Neural crest cell (in vitro differentiated cells): Measurements from ENCODE around the gene SYNPO2L. TPM values are rescaled to one million over a fixed set of nuclear protein-coding genes. Genes with fewer than 3 reads are reported as not detected.

ENCODE experiments used
- DNase-seq: peaks from one replicate; pipeline ENCODE4 v3.0.0; 2021; ENCODE audit warnings: low read depth, mixed read lengths, low spot score
- H3K27ac Mint-ChIP-seq: one replicate; pipeline ENCODE4 v1.8.0; 2021; ENCODE audit warnings: mild to moderate bottlenecking, mixed read lengths; ENCODE audit not compliant: unreplicated experiment
- H3K27me3 Mint-ChIP-seq: 2 replicates; pipeline ENCODE4 v1.8.0; 2021; ENCODE audit warnings: low read depth, mild to moderate bottlenecking, mixed read lengths
- H3K36me3 Mint-ChIP-seq: 2 replicates; pipeline ENCODE4 v1.8.0; 2021; ENCODE audit warnings: low read depth, mild to moderate bottlenecking, mixed read lengths
- H3K4me1 Mint-ChIP-seq: 2 replicates; pipeline ENCODE4 v1.8.0; 2021; ENCODE audit warnings: mixed read lengths
- H3K4me3 Mint-ChIP-seq: one replicate; pipeline ENCODE4 v1.8.0; 2021; ENCODE audit warnings: mild to moderate bottlenecking, mixed read lengths
- H3K9me3 Mint-ChIP-seq: 2 replicates; pipeline ENCODE4 v1.8.0; 2021; ENCODE audit warnings: mixed read lengths
- total RNA-seq: library from RNA; stranded (reverse); gene quantifications from 2 replicates; pipeline ENCODE4 v1.2.1, GENCODE V29; 2021
- TF ChIP-seq, protein P1 (sequence below): fragments of 200-600 bp; sonication (generic); conservative IDR thresholded peaks from 2 replicates; pipeline ENCODE4 v1.5.0; 2021; ENCODE audit warnings: antibody characterized with exemption, mild to moderate bottlenecking

SYNPO2L gene
- total RNA-seq, 1 donor from 2014 or later: 0.12 TPM

GRCh38 chr10:73647211-73647874, 8.5 kb downstream of the SYNPO2L start:
- Mint-ChIP-seq H3K27me3 (no peaks in the 10 kb centered on the region), H3K27ac (no peak overlapping the region), H3K9me3 (no peaks in the 10 kb centered on the region), H3K4me3 (peak overlapping the region; percentile 84), H3K4me1 (peaks cover 29% of the 10 kb centered on the region), H3K36me3 (no peaks in the 10 kb centered on the region)
- TF ChIP-seq, protein P1, sequence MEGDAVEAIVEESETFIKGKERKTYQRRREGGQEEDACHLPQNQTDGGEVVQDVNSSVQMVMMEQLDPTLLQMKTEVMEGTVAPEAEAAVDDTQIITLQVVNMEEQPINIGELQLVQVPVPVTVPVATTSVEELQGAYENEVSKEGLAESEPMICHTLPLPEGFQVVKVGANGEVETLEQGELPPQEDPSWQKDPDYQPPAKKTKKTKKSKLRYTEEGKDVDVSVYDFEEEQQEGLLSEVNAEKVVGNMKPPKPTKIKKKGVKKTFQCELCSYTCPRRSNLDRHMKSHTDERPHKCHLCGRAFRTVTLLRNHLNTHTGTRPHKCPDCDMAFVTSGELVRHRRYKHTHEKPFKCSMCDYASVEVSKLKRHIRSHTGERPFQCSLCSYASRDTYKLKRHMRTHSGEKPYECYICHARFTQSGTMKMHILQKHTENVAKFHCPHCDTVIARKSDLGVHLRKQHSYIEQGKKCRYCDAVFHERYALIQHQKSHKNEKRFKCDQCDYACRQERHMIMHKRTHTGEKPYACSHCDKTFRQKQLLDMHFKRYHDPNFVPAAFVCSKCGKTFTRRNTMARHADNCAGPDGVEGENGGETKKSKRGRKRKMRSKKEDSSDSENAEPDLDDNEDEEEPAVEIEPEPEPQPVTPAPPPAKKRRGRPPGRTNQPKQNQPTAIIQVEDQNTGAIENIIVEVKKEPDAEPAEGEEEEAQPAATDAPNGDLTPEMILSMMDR: no peak
- DNase-seq: peak; percentile 29

GRCh38 chr10:73646598-73647041, 9.2 kb downstream of the SYNPO2L start:
- Mint-ChIP-seq H3K4me3 (no peak overlapping the region), H3K36me3 (no peaks in the 10 kb centered on the region), H3K4me1 (peaks cover 32% of the 10 kb centered on the region), H3K27ac (peak overlapping the region; percentile 6), H3K9me3 (no peaks in the 10 kb centered on the region), H3K27me3 (no peaks in the 10 kb centered on the region)
- DNase-seq: no peak
- TF ChIP-seq, protein P1: no peak

DNA sequence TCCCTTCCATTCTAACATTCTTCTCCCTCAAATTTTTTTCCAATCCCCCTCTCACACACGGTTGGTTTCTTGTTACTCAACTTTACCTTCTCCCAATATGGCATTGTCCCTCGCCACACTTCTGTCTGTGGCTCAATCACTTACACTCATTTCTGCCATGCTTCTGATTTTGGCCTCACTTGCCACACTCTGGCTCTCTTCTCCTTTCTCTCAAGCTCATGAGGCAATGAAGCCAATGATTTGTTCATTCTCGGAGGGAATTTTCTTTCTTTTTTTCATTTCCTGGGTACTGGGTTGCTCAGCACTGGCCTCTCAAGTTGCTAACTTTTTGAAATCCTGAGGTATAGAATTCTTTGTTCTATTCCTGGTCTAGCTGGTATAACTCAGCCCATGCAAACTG, 10.6 kb downstream of the SYNPO2L start:
- peaks cover 25% of the 10 kb centered on the region for H3K4me1 Mint-ChIP-seq
- H3K4me3 Mint-ChIP-seq: no peak overlapping the region
- H3K9me3 Mint-ChIP-seq: no peaks in the 10 kb centered on the region
- TF ChIP-seq, protein P1: no peak
- DNase-seq: no peak
- no peak overlapping the region for H3K27ac Mint-ChIP-seq
- H3K36me3 Mint-ChIP-seq: no peaks in the 10 kb centered on the region
- H3K27me3 Mint-ChIP-seq: no peaks in the 10 kb centered on the region

DNA sequence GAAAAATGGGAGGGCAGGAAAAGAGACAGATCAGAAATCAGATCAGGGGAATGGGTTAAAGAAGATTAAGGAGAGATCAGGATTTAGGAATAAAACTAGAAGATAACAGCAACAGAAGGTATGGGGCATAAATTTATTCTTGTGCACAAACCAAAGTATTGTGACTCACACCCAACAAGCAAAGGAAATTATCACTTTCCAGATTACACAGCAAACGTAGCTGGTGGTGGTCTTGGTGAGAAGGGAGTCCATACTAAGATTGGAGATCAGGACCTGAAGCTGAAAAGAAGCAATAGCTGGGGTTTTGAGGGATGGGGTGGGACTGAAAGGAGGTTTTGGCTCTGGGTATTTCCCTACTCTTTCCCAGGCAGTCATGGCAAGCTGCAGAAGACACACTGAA, 11.1 kb downstream of the SYNPO2L start:
- Mint-ChIP-seq H3K4me1 (peaks cover 23% of the 10 kb centered on the region), H3K4me3 (no peak overlapping the region), H3K27me3 (no peaks in the 10 kb centered on the region), H3K27ac (no peak overlapping the region), H3K9me3 (no peaks in the 10 kb centered on the region), H3K36me3 (no peaks in the 10 kb centered on the region)
- TF ChIP-seq, protein P1: no peak
- no peak for DNase-seq

DNA sequence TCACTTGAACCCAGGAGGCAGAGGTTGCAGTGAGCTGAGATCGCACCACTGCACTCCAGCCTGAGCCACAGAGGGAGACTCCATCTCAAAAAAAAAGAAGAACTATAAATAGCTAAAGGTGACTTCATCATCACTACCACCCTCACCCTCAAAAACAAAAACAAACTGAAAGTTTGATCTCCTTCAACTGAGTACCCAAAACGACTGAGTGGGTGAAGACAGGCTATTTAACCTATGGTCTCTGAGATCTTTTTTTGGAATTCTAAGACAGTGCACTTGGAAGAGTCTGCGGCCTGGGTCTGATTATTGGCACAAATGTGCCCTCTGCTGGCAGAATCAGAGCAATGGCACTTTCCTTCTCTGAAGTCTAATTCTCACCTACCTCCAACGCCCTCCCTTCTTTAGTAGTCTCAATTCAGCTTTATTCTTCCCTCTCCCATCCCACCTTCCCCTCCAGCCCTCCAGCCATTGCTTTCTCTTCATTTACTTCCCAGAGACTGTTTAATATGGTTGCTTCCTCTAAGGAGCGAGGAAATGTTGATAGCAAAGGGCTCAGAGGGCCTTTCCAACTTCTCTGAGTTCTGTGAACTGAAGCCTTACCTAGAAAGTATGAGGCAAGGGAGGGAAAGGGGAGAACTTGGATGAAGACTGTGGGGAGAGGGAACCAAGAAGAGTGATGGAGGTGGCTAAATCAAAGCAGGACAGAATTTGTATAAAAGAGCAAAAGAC, 11.7 kb downstream of the SYNPO2L start:
- H3K36me3 Mint-ChIP-seq: no peaks in the 10 kb centered on the region
- no peaks in the 10 kb centered on the region for H3K9me3 Mint-ChIP-seq
- peaks cover 18% of the 10 kb centered on the region for H3K4me1 Mint-ChIP-seq
- H3K27ac Mint-ChIP-seq: no peak overlapping the region
- peak; percentile 61 for DNase-seq
- TF ChIP-seq, protein P1: peak; percentile 96
- peak overlapping the region; percentile 28 for H3K4me3 Mint-ChIP-seq
- H3K27me3 Mint-ChIP-seq: no peaks in the 10 kb centered on the region
